ENCODE measurements around the gene CHRM4.

CHRM4 gene

GRCh38 chr11:46347637-46348311 lies 43.8 kb downstream of the CHRM4 start:
- DNase-seq (ENCODE audit: low read depth in 2 of 2), result no peak

- DNase-seq (ENCODE audit: low read depth in 2 of 2), result peak; percentile 77 to 80
Measured at GRCh38 chr11:46346886-46347636, 44.5 kb downstream of the CHRM4 start, which contains the start of gene DGKZ. TSS of gene DGKZ (plus strand) at chr11:46347463. CDS start at chr11:46347660, 197 bp downstream.

GRCh38 chr11:46345881-46346484 lies 45.6 kb downstream of the CHRM4 start:
- DNase-seq (ENCODE audit: low read depth in 2 of 2), result no peak

DNA sequence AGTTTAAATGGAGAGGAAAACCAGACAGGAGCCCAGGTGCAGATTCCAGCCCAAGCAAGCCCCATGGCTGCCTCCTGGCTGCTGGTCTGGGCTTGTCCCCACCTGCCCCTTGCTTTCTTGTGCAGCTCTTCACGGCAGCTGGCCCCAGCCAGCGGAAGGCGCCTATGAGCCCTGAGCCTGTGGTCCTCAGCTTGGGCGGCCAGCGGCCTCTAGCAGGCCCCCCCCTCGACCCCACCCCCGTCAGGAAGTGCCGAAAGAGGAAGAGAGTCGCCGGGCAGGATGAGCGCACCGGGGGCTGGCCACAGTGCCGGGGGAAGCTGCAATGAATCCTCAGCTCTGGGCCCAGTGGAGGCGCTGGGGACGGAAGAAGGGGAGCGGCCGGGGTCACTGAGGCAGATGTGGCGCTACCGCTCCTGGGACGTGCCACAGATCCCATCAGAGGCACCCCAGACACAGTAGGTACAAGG lies 46.4 kb downstream of the CHRM4 start:
- DNase-seq (ENCODE audit: low read depth in 2 of 2), result no peak

GRCh38 chr11:46343520-46343919 lies 48.1 kb downstream of the CHRM4 start:
- no peak for DNase-seq (ENCODE audit: low read depth in 2 of 2)

DNA sequence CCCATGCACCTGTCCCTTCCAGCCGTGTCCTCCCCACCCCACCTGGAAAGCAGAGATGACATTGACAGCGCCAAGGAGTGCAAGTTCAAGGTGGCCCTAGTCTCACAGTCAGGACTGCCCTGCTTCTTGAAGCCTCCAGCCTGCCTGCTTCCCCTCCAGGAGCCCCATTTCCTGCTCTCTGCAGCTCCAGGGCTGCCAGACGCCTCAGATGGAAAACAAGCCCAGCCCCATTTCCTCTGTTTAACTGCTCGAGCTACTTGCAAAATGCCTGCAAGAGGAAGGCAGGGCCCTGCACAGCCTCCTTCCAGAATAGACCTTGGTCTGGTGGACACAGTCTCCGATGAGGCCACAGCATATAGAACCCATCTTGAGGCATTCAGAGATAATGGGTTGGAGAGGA lies 49.3 kb downstream of the CHRM4 start:
- DNase-seq (ENCODE audit: low read depth in 2 of 2), result no peak

DNA sequence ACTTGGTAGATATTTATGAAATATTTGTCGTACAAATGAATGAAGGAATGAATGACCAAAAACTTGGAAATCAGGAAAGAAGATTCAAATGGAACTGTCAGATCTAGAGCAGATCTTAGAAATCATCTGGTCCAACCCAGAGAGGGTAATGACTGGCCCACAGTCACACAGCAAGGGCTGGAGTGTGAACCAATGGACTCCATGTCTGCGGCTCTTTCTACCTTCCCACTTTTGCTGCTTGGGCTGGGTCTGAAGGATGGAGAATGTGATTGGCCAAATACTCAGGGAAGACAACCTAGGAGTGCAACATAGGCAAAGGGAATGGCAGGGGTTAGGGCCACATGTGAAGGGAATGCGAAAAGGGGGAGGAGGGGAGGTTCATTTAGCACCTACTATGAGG lies 50.1 kb downstream of the CHRM4 start:
- DNase-seq (ENCODE audit: low read depth in 2 of 2), result no peak

DNA sequence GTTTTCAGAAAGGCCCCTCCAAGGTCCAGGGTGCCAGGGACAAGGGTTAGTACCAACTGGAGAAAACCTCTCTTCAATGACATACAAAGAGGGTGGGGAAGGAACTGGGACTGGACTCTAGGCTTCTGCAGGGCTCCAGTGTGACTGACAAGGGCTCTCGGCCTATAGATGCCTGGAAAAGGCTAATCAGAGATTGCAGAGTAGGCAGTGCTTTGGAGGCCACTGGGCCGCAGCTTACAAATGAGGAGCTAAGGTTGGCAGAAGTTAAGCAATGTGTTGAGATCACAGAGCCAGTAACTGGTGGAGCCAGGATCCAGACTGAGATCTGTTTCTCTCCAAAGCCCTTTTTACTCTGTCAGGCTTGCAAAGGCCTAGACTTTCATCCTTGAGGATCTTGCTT lies 51.8 kb downstream of the CHRM4 start:
- DNase-seq (ENCODE audit: low read depth in 2 of 2), result no peak

- no peak for DNase-seq (ENCODE audit: low read depth in 2 of 2)
Measured at GRCh38 chr11:46338988-46339666, 52.4 kb downstream of the CHRM4 start.

GRCh38 chr11:46338636-46338987 lies 53.0 kb downstream of the CHRM4 start:
- DNase-seq (ENCODE audit: low read depth in 2 of 2), result no peak

GRCh38 chr11:46337626-46338345 lies 53.8 kb downstream of the CHRM4 start:
- no peak for DNase-seq (ENCODE audit: low read depth in 2 of 2)

GRCh38 chr11:46336563-46337180 lies 54.9 kb downstream of the CHRM4 start:
- DNase-seq (ENCODE audit: low read depth in 2 of 2), result no peak

DNA sequence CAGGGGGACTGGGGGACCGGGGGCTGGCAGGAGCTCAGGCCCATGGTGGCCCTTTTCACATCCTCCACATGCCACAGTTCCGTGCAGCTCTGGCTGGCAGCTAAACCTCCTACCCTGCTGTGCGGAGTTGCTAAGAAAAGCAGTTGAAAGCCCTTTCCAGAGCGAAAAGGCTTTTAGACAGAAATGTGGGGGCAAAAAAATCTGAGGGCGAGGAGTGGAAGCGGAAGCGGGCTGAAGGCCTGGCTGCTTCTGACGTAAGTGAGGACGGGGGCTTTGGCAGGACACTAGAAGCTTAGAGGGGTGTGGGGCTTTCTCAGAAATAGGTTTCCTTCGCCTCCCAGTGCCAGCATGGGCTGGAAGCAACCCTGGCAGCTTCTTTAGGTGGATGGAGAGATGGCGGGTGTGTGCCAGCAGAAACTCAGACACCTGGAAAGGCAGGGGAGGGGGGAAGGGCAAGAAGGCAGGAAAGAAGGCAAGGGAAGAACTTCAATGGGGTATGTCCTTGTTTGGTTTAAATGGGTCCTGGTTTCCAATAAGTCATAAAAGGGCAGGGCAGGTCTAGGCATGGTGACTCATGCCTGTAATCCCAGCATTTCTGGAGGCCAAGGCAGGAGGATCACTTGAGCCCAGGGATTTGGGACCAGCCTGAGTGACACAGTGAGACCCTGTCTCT lies 55.5 kb downstream of the CHRM4 start:
- DNase-seq (ENCODE audit: low read depth in 2 of 2), result no peak

GRCh38 chr11:46335271-46335670 lies 56.3 kb downstream of the CHRM4 start:
- DNase-seq (ENCODE audit: low read depth in 2 of 2), result no peak

DNA sequence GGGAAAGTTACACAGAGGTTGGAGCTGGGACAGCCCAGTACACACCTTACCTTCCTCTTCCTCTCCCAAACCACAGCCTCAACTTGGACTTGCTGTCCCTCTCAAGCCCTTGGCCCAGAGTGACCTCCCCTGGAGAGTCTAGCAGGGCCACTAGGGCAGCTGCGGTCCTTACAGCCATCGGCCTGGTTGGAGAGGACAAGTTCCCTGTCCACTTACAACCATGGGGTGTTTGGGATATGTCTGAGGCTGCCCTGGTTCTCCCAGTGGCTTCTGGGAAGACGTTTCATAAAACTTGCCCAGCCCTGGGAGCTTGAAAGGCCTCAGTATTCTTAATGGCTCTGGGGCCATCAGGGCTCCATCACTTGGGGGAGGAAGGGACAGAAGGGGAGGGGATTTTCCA lies 57.4 kb downstream of the CHRM4 start:
- DNase-seq (ENCODE audit: low read depth in 2 of 2), result no peak
